ENCODE measurements around the gene PTP4A1. TPM values are rescaled to one million over a fixed set of nuclear protein-coding genes. Genes with fewer than 3 reads are reported as not detected.

Gene PTP4A1
- total and polyA plus RNA-seq, 2 of the 13 experiments (the other 11 are each of a cell fraction or from before 2014, with no cell fraction given) = 141 to 376 TPM

GRCh38 chr6:63574554-63574900 lies 2.2 kb downstream of the PTP4A1 start:
- no peaks in the 10 kb centered on the region; a peak in 1 of 5 replicates for H3K27me3 ChIP-seq (ENCODE audit: control insufficient read depth in 1 of 2, insufficient read depth in 2 of 2, low read length in 2 of 2)
- peak overlapping the region; percentile 99 for H3K9ac ChIP-seq (ENCODE audit: insufficient read depth, low read depth, low read length)
- DNase-seq (ENCODE audit: low spot score) (no peak), FAIRE-seq (no peak), ATAC-seq (no peak)
- 1% methylated on average over 2 of the region's 2 CpGs for WGBS (ENCODE audit: low lambda C conversion rate)
- in situ Hi-C loops (cut with HindIII; ENCODE audit: extremely low pct_ligation_motif_present, low pct_unique_long_range_greater_than_20kb) = loop anchor here (5.0 kb wide), 3 partner anchors 57 to 222 kb away; no protein-coding TSS in a partner anchor
- H4K20me1 ChIP-seq (ENCODE audit: insufficient read depth, low read length) = peaks cover 58% of the 10 kb centered on the region
- peaks cover 42% of the 10 kb centered on the region for H3K4me1 ChIP-seq (ENCODE audit: insufficient read depth, low read length)
- H3K9me3 ChIP-seq (ENCODE audit: low read length) = no peaks in the 10 kb centered on the region
- peak overlapping the region; percentile 78 to 95 (median 89) for H3K4me3 ChIP-seq (replicated peaks in 1 of 3; ENCODE audit: insufficient read depth in 1 of 3, low read depth in 2 of 3, low read length in 3 of 3)
- ChIA-PET CTCF (ENCODE audit: low intra/inter-chr PET ratio, low total read pairs) (interaction anchor here (0.7 to 2.9 kb wide), 4 partner anchors 24 to 266 kb away, joined by 3 to 32 read pairs (median 6); no protein-coding TSS in a partner anchor), POLR2A (interaction anchor here (1.0 to 2.9 kb wide), 11 partner anchors 14 to 228 kb away, joined by 5 to 34 read pairs (median 11); no protein-coding TSS in a partner anchor)
- H3K79me2 ChIP-seq (ENCODE audit: insufficient read depth, low read length) = peaks cover 90% of the 10 kb centered on the region
- H2AFZ ChIP-seq (ENCODE audit: low read length) = no peak overlapping the region
- H3K4me2 ChIP-seq (ENCODE audit: low read depth, low read length) = peak overlapping the region; percentile 73
- H3K36me3 ChIP-seq (replicated peaks in 1 of 2; ENCODE audit: control insufficient read depth in 1 of 2, insufficient read depth in 2 of 2, low read length in 2 of 2) = peaks cover 10 to 32% of the 10 kb centered on the region in 2 experiments
- intact Hi-C loops (cut with micrococcal nuclease; ENCODE audit: unreplicated experiment) = loop anchor here (1.0 to 2.0 kb wide), 5 partner anchors 47 to 228 kb away; no protein-coding TSS in a partner anchor
- peak overlapping the region; percentile 96 for H3K27ac ChIP-seq (ENCODE audit: extremely low read length, insufficient read depth, low read length)
- no TSS peak for BruUV-seq (replicated peaks)
- TF ChIP-seq PPARG (CRISPR knock-in tag; conservative IDR thresholded peaks at IDR 0.05) (0 out of 2 replicates have a peak, but pooled peaks have one; percentile 1), PHF8 (CRISPR knock-in tag; IDR thresholded peaks at IDR 0.05) (no peak), KDM5A (IDR thresholded peaks at IDR 0.05; ENCODE audit: borderline replicate concordance, low read length) (peak; percentile 96), FOSL2 (CRISPR knock-in tag; IDR thresholded peaks at IDR 0.05) (no peak), ZNF30 (CRISPR knock-in tag; IDR thresholded peaks at IDR 0.05) (no peak), SIX1 (CRISPR knock-in tag; IDR thresholded peaks at IDR 0.05; ENCODE audit: borderline replicate concordance) (no peak), ZNF543 (CRISPR knock-in tag; IDR thresholded peaks at IDR 0.05) (peak; percentile 3; the same call in 1 of the 2 replicates), KLF16 (CRISPR knock-in tag; IDR thresholded peaks at IDR 0.05) (peak in 1 of 2 experiments; percentile 7; a peak in 1 of 4 replicates), NFE2L2 (IDR thresholded peaks at IDR 0.05; ENCODE audit: low read length) (no peak), ZNF501 (CRISPR knock-in tag; IDR thresholded peaks at IDR 0.05) (no peak), ZSCAN5A (CRISPR knock-in tag; IDR thresholded peaks at IDR 0.05; ENCODE audit: borderline replicate concordance) (peak; percentile 11; the same call in 1 of the 2 replicates), ZBTB8A (CRISPR knock-in tag; IDR thresholded peaks at IDR 0.05; ENCODE audit: borderline replicate concordance, low read depth) (0 out of 2 replicates have a peak, but pooled peaks have one; percentile 45), ZFP82 (CRISPR knock-in tag; IDR thresholded peaks at IDR 0.05; ENCODE audit: borderline replicate concordance) (0 out of 2 replicates have a peak, but pooled peaks have one; percentile 2), KLF15 (CRISPR knock-in tag; IDR thresholded peaks at IDR 0.05; ENCODE audit: borderline replicate concordance) (no peak), THRA (CRISPR knock-in tag; IDR thresholded peaks at IDR 0.05; ENCODE audit: borderline replicate concordance) (0 out of 2 replicates have a peak, but pooled peaks have one; percentile 5)
- TF ChIP-seq, protein P1, sequence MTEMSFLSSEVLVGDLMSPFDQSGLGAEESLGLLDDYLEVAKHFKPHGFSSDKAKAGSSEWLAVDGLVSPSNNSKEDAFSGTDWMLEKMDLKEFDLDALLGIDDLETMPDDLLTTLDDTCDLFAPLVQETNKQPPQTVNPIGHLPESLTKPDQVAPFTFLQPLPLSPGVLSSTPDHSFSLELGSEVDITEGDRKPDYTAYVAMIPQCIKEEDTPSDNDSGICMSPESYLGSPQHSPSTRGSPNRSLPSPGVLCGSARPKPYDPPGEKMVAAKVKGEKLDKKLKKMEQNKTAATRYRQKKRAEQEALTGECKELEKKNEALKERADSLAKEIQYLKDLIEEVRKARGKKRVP (CRISPR knock-in tag; IDR thresholded peaks at IDR 0.05) = no peak; a peak in 1 of 4 replicates
- TF ChIP-seq, protein P2, sequence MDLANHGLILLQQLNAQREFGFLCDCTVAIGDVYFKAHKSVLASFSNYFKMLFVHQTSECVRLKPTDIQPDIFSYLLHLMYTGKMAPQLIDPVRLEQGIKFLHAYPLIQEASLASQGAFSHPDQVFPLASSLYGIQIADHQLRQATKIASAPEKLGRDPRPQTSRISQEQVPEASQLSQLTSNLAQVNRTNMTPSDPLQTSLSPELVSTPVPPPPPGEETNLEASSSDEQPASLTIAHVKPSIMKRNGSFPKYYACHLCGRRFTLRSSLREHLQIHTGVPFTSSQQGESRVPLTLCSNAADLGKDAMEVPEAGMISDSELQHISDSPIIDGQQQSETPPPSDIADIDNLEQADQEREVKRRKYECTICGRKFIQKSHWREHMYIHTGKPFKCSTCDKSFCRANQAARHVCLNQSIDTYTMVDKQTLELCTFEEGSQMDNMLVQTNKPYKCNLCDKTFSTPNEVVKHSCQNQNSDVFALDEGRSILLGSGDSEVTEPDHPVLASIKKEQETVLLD (CRISPR knock-in tag; IDR thresholded peaks at IDR 0.05; ENCODE audit: low read depth) = 0 out of 2 replicates have a peak, but pooled peaks have one; percentile 3
